CD4-positive, alpha-beta T cell (primary cell): ENCODE data around the gene IKZF2. TPM values are rescaled to one million over a fixed set of nuclear protein-coding genes. Genes with fewer than 3 reads are reported as not detected.

ENCODE experiments used
- ATAC-seq: fragments of 200-7000 bp; cut with Tn5 transposase; one replicate; pipeline ENCODE4 v1.10.0; 2022; ENCODE audit warnings: mild to moderate bottlenecking; ENCODE audit not compliant: poor library complexity
- CTCF ChIA-PET: fragments of 350-600 bp; sonication (Branson Sonifier 250); formaldehyde crosslinking; loops from one replicate; lab custom pipeline; 2021; ENCODE audit warnings: antibody characterized with exemption, inconsistent platforms; lab: Charles Lee
- POLR2A ChIA-PET: fragments of 350-600 bp; sonication (Branson Sonifier 250); formaldehyde crosslinking; loops from one replicate; lab custom pipeline; 2021; ENCODE audit warnings: antibody characterized with exemption, inconsistent platforms; lab: Charles Lee
- DNase-seq, 14 experiments: peaks; one replicate each; pipeline ENCODE4 v3.0.0-alpha.2; 2013 to 2020; ENCODE audit warnings: mixed read lengths in 2 of 14
- H3K27ac ChIP-seq, 2 donors: one replicate each; pipeline versions ENCODE4 v1.5.1 to v1.7.0; 2013; ENCODE audit warnings: low read length in 2 of 2, low read depth in 1 of 2, mild to moderate bottlenecking in 1 of 2
- H3K27me3 ChIP-seq, 2 experiments: 1 replicate in 1 of 2; 2 replicates in 1 of 2; pipeline versions ENCODE4 v1.6.1 to v1.7.0; 2013; ENCODE audit warnings: low read length in 2 of 2, control low read depth in 1 of 2, mild to moderate bottlenecking in 1 of 2, moderate library complexity in 1 of 2; ENCODE audit not compliant: insufficient read depth in 2 of 2, control insufficient read depth in 1 of 2
- H3K36me3 ChIP-seq: one replicate; pipeline ENCODE4 v1.6.1; 2013; ENCODE audit warnings: low read length, control low read depth; ENCODE audit not compliant: insufficient read depth
- H3K4me1 ChIP-seq: one replicate; pipeline ENCODE4 v1.6.1; 2013; ENCODE audit warnings: low read length, control low read depth; ENCODE audit not compliant: insufficient read depth
- H3K4me3 ChIP-seq: one replicate; pipeline ENCODE4 v1.5.1; 2013; ENCODE audit warnings: mild to moderate bottlenecking, low read length, moderate library complexity
- H3K9me3 ChIP-seq, 2 experiments: 1 replicate in 1 of 2; 2 replicates in 1 of 2; pipeline versions ENCODE4 v1.6.1 to v1.7.0; 2013; ENCODE audit warnings: low read length in 2 of 2, mild to moderate bottlenecking in 2 of 2, control low read depth in 1 of 2, moderate library complexity in 1 of 2; ENCODE audit not compliant: control insufficient read depth in 1 of 2, insufficient read depth in 1 of 2
- H3K27ac Mint-ChIP-seq: one replicate; pipeline ENCODE4 v1.8.0; 2020; ENCODE audit warnings: mixed read lengths
- H3K27me3 Mint-ChIP-seq: one replicate; pipeline ENCODE4 v1.8.0; 2021; ENCODE audit warnings: mixed read lengths
- H3K36me3 Mint-ChIP-seq: one replicate; pipeline ENCODE4 v1.8.0; 2021; ENCODE audit warnings: low read depth, mixed read lengths
- H3K4me1 Mint-ChIP-seq: one replicate; pipeline ENCODE4 v1.8.0; 2021; ENCODE audit warnings: low read depth, mixed read lengths
- H3K4me3 Mint-ChIP-seq: one replicate; pipeline ENCODE4 v1.8.0; 2020; ENCODE audit warnings: mild to moderate bottlenecking, mixed read lengths
- H3K9me3 Mint-ChIP-seq: one replicate; pipeline ENCODE4 v1.8.0; 2020; ENCODE audit warnings: mixed read lengths
- intact Hi-C, 2 experiments: fragments of 100-400 bp; cut with DNase I in 1 of 2; cut with micrococcal nuclease in 1 of 2; formaldehyde crosslinking; loops; one replicate each; pipeline versions ENCODE4 v1.15.1 to v1.9.0; 2023 to 2025; cut with DNase I, micrococcal nuclease
- total RNA-seq, 174 experiments: library from RNA in 2 of 174; stranded (reverse) in 2 of 174; gene quantifications; one replicate each; pipeline ENCODE4 v1.2.3 and lab custom pipeline; 2021 to 2026
- TF ChIP-seq, protein P1 (sequence below): fragments of 200-600 bp; IDR thresholded peaks from one replicate; pipeline ENCODE4 v1.8.0; 2022; ENCODE audit warnings: antibody characterized with exemption, mild to moderate bottlenecking

The IKZF2 gene
- total RNA-seq, 2 experiments from 2014 or later, result 8.7 to 8.9 TPM

DNA sequence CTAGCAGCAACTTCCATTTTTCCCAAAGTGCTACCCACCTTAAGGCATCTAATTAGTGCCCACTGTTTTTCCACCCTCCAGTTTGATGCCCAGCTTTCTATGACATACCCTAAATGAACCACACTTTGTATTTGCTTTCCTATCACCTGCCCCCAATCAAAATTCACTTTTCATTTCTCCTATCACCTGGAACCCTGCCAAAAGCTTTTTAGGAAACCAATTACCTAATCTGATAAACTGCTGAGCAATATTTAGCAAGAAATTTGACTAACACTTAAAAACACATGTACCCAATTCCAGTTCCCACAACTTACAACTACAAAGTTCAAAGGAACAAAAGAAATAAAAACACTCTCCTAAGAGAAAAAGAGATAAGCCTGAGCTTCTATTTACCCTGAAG, 71.7 kb downstream of the IKZF2 start:
- H3K9me3 Mint-ChIP-seq, result no peaks in the 10 kb centered on the region
- no peak for ATAC-seq
- no peaks in the 10 kb centered on the region for H3K36me3 Mint-ChIP-seq
- no peaks in the 10 kb centered on the region for H3K9me3 ChIP-seq
- no peaks in the 10 kb centered on the region for H3K27me3 ChIP-seq
- H3K4me3 Mint-ChIP-seq, result no peak overlapping the region
- no peaks in the 10 kb centered on the region for H3K36me3 ChIP-seq
- ChIA-PET POLR2A (no interaction called here), CTCF (no interaction called here)
- H3K4me1 Mint-ChIP-seq, result peaks cover 15% of the 10 kb centered on the region
- no peak overlapping the region for H3K27ac Mint-ChIP-seq
- no peaks in the 10 kb centered on the region for H3K4me1 ChIP-seq
- no peak overlapping the region for H3K4me3 ChIP-seq
- H3K27me3 Mint-ChIP-seq, result no peaks in the 10 kb centered on the region
- DNase-seq, result no peak
- TF ChIP-seq, protein P1, sequence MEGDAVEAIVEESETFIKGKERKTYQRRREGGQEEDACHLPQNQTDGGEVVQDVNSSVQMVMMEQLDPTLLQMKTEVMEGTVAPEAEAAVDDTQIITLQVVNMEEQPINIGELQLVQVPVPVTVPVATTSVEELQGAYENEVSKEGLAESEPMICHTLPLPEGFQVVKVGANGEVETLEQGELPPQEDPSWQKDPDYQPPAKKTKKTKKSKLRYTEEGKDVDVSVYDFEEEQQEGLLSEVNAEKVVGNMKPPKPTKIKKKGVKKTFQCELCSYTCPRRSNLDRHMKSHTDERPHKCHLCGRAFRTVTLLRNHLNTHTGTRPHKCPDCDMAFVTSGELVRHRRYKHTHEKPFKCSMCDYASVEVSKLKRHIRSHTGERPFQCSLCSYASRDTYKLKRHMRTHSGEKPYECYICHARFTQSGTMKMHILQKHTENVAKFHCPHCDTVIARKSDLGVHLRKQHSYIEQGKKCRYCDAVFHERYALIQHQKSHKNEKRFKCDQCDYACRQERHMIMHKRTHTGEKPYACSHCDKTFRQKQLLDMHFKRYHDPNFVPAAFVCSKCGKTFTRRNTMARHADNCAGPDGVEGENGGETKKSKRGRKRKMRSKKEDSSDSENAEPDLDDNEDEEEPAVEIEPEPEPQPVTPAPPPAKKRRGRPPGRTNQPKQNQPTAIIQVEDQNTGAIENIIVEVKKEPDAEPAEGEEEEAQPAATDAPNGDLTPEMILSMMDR, result no peak
- intact Hi-C loops, result no loop called here
- no peak overlapping the region for H3K27ac ChIP-seq

DNA sequence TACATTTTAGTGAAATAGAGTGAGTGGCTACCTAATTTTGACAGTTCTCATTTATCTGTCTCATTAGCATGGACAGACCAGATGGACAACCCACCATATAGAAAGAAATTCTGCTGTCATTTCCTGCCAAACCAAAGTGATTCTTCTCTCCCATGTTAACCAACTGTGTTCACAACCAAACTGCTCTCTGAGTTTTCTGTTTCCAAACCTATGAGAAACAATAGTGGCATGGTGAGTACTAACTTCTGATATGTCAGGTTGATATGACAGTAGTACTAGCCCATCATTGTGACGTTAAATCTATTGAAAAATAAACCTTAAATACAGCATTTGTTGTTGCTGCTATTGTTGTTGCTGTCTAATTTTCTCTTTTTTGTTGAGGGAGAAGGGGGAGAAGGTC, 72.7 kb downstream of the IKZF2 start:
- no peak overlapping the region for H3K27ac Mint-ChIP-seq
- H3K27me3 Mint-ChIP-seq, result no peaks in the 10 kb centered on the region
- Histone ChIP-seq H3K27ac (no peak overlapping the region), H3K9me3 (no peaks in the 10 kb centered on the region), H3K4me3 (no peak overlapping the region), H3K36me3 (no peaks in the 10 kb centered on the region), H3K4me1 (no peaks in the 10 kb centered on the region), H3K27me3 (no peaks in the 10 kb centered on the region)
- peaks cover 15% of the 10 kb centered on the region for H3K4me1 Mint-ChIP-seq
- DNase-seq, result no peak
- no peak for ATAC-seq
- H3K9me3 Mint-ChIP-seq, result no peaks in the 10 kb centered on the region
- intact Hi-C loops, result no loop called here
- CTCF ChIA-PET, result no interaction called here
- TF ChIP-seq, protein P1, result no peak
- no peak overlapping the region for H3K4me3 Mint-ChIP-seq
- POLR2A ChIA-PET, result no interaction called here
- H3K36me3 Mint-ChIP-seq, result no peaks in the 10 kb centered on the region

- no peak for DNase-seq
Observed at GRCh38 chr2:213069531-213069930, 81.9 kb downstream of the IKZF2 start.

More at GRCh38 chr2:213069531-213069930, 81.9 kb downstream of the IKZF2 start:
- peaks cover 30% of the 10 kb centered on the region for H3K4me1 Mint-ChIP-seq
- H3K9me3 Mint-ChIP-seq, result no peaks in the 10 kb centered on the region
- H3K27me3 Mint-ChIP-seq, result no peaks in the 10 kb centered on the region
- ChIA-PET CTCF (interaction anchor here (0.9 kb wide), 1 partner anchor 80 kb away, joined by 3 read pairs; no protein-coding TSS in a partner anchor), POLR2A (interaction anchor here (0.8 kb wide), 1 partner anchor 79 kb away, joined by 3 read pairs; no protein-coding TSS in a partner anchor)
- peak overlapping the region; percentile 33 for H3K27ac Mint-ChIP-seq
- intact Hi-C loops, result loop anchor here in 1 of 2 experiments (5.0 kb wide), 1 partner anchor 53 kb away; no protein-coding TSS in a partner anchor
- Histone ChIP-seq H3K27ac (no peak overlapping the region), H3K4me3 (no peak overlapping the region), H3K36me3 (no peaks in the 10 kb centered on the region), H3K4me1 (no peaks in the 10 kb centered on the region), H3K27me3 (no peaks in the 10 kb centered on the region), H3K9me3 (no peaks in the 10 kb centered on the region)
- TF ChIP-seq, protein P1, result no peak
- H3K4me3 Mint-ChIP-seq, result no peak overlapping the region
- H3K36me3 Mint-ChIP-seq, result no peaks in the 10 kb centered on the region
- ATAC-seq, result no peak
